NCI-H2107 (cell line): ENCODE data around the gene ZFAND2B.
"Not testable (repeated sequence)": the region's sequence is repeated elsewhere in the genome, so short reads cannot be mapped to it uniquely, and the experiment has no call there.

ENCODE experiments used
- DNase-seq: peaks from one replicate; lab custom pipeline; 2025; lab: John Stamatoyannopoulos, UW

Gene ZFAND2B

GRCh38 chr2:219175928-219176817 is 30.4 kb upstream of the ZFAND2B start:
- no peak for DNase-seq

GRCh38 chr2:219176818-219177551 is 29.6 kb upstream of the ZFAND2B start, which contains the start of gene CNPPD1:
CNPPD1 (minus strand) TSS chr2:219176925; CDS start chr2:219176828, 97 bp downstream.
- DNase-seq = peak; percentile 65

DNA sequence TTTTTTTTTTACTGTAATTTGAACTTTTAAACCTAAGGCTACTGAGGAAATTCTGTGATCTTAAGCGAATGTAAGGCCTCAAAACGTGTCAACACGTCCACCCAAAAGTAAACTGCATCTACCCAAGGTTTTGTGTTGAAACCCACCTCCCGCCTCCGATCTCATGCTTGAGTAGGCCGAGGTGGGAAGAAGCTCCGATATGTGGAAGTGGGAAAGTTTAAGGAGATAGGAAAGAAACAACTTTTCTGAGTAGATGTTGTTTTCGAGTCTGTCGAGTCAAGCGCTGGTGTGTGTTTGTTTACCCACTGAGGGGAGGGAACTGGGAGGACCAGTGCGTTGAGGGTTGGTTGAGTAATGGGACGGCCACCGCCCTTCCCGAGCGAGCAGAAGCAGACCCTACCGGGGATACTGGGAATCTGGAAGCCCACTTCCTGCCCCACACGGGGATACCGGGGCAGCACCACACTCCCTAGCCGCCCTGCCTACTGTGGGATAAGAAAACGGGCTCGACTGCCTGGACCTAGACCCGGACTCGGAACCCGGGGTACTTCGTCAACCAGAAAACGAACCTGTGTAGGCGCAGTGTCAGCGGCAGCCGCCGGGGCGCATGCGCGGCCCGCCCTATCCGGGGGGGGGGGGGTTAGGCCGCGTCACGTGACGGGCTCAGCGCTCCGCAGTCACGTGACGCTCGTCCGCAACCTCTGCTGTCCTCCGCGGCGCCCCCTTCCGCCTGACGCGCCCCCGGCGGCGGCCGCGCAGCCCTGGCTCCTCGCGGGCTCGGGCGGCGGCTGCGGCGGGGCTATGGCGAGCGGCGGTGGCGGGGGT is 28.8 kb upstream of the ZFAND2B start, which contains the start of gene RETREG2:
Gene RETREG2 (plus strand): TSS at position 724 of the 825 bp plus-strand sequence. CDS start 78 bp downstream, at position 802.
- DNase-seq = no peak

GRCh38 chr2:219178377-219179175 is 28.0 kb upstream of the ZFAND2B start:
- no peak for DNase-seq

DNA sequence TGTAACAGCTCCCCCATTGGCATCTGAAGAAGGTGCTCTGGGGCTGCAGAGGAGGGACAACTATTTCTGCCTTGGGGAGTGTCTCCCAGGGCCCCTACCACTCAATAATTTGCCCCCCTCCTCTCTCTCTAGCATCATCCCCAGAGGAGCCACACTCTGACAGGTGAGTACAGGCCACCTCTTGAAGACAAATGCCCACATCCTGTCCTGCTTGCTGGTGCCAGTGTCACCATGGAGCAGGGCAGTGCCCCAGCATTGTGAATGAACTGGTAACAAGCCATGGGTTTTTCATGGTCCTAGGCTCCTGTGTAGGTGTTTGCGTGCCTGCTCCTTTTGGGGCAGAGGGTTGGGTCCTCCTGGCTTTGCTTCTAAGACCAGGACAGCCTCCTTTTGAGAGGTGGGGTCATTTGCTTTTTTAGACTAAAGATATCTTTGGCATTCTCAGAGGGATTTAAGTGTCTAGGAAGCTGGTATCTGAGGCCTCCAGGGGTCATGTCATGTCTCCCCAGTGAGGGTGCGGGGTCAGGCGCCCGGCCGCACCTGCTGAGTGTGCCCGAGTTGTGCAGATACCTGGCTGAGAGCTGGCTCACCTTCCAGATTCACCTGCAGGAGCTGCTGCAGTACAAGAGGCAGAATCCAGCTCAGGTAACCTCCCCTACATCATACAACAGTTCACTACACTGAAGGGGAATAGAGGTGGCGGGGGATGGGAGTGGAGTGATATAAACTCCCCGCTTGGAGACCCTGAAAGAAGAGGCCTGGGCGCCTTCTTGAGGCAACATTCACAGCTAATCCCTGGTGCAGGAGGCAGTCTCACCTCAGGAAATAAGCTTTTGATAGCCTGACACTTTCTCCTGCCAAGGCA is 26.7 kb upstream of the ZFAND2B start:
- DNase-seq = no peak

DNA sequence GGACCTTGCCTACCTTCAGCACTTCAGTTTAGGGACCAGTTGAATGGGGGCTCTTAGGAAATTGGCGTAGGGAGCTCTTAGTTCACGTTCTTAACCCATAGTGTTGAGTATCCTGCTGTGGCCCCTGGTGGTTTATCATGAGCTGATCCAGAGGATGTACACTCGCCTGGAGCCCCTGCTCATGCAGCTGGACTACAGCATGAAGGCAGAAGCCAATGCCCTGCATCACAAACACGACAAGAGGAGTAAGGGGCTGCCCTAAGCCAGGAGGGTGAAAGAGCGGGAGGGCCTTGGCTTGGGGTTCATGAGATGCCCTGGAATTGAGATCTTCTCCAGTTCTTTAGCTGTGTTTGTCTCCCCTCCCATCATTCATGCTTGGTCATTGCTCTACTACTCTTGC is 25.6 kb upstream of the ZFAND2B start:
- no peak for DNase-seq

DNA sequence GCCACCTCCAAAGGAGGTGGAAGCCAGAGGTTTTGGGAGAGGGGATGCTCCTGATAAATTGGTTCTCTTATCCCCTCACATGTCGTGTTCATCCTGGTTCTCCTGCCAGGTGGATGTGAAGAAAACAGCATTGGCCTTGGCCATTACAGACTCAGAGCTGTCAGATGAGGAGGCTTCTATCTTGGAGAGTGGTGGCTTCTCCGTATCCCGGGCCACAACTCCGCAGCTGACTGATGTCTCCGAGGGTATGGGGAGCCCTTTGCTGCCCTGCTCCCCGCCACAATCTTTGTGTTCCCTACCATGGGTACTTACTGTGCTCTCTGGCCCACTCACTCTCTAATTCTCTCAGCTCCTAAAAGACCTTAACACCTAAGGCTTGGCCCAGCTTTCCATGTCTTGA is 25.1 kb upstream of the ZFAND2B start:
- DNase-seq = no peak

DNA sequence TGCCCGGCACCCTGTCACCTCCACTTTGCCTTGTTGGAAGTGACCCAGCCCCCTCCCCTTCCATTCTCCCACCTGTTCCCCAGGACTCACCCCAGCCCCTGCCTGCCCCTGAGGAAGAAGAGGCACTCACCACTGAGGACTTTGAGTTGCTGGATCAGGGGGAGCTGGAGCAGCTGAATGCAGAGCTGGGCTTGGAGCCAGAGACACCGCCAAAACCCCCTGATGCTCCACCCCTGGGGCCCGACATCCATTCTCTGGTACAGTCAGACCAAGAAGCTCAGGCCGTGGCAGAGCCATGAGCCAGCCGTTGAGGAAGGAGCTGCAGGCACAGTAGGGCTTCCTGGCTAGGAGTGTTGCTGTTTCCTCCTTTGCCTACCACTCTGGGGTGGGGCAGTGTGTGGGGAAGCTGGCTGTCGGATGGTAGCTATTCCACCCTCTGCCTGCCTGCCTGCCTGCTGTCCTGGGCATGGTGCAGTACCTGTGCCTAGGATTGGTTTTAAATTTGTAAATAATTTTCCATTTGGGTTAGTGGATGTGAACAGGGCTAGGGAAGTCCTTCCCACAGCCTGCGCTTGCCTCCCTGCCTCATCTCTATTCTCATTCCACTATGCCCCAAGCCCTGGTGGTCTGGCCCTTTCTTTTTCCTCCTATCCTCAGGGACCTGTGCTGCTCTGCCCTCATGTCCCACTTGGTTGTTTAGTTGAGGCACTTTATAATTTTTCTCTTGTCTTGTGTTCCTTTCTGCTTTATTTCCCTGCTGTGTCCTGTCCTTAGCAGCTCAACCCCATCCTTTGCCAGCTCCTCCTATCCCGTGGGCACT is 24.0 kb upstream of the ZFAND2B start:
- no peak for DNase-seq

DNA sequence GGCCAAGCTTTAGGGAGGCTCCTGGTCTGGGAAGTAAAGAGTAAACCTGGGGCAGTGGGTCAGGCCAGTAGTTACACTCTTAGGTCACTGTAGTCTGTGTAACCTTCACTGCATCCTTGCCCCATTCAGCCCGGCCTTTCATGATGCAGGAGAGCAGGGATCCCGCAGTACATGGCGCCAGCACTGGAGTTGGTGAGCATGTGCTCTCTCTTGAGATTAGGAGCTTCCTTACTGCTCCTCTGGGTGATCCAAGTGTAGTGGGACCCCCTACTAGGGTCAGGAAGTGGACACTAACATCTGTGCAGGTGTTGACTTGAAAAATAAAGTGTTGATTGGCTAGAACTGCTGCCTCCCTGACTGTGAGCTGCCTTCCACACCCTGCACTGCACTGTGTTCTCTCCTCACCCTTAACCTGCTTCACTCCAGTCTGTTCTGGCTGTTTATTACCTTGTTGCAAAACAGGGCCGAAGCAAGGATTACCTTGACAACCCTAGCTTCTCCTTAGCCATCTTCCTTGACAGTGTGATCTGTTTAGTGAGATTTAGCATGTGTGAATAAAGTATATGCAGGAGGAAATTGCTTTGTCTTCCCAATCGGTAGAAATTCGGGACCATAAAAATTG is 23.3 kb upstream of the ZFAND2B start:
- DNase-seq = no peak

GRCh38 chr2:219184121-219184520 is 22.5 kb upstream of the ZFAND2B start:
- DNase-seq = no peak

DNA sequence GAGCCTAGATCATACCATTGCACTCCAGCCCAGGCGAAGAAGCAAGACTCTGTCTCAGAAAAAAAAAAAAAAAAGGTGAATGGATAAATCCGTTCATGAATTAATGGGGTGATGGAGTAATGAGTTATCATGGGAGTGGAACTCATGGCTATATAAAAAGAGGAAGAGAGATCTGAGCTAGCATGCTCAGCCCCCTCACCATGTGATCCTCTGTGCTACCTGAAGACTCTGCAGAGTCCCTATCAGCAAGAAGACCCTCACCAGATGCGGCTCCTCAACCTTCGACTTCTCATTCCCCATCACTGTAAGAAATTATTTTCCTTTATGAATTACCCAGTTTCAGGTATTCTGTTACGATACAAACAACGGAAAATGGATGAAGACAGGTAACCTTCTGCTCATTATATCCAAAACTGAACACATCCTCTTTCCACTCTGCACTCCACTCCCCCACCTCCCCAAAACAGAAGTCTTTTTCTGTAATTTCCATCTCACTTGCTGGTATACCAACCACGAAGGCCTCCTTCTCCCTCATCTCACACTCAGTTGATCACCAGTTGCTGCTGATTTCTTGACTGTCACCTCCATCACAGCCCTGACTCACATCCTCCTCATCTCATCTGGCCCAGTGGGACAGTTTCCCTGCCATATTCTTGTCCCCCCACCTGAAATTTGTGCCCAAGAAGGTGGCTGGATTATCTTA is 19.7 kb upstream of the ZFAND2B start:
- no peak for DNase-seq

DNA sequence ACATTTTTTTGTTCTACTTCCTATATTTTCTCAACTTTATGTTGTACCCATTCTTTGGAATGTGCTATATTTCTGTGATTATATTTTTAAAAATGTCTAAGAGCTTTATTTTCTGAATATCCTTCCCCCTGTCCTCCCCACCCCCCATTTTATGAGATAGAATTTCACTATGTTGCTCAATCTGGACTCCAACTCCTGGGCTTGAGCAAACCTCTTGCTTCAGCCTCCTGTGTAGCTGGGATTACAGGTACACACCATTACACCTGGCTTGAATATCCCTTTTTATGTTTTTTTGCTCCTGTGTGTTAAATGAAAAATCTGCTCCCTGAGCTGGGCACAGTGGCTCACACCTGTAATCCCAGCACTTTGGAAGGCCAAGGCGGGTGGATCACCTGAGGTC is 9.2 kb upstream of the ZFAND2B start:
- no peak for DNase-seq

DNA sequence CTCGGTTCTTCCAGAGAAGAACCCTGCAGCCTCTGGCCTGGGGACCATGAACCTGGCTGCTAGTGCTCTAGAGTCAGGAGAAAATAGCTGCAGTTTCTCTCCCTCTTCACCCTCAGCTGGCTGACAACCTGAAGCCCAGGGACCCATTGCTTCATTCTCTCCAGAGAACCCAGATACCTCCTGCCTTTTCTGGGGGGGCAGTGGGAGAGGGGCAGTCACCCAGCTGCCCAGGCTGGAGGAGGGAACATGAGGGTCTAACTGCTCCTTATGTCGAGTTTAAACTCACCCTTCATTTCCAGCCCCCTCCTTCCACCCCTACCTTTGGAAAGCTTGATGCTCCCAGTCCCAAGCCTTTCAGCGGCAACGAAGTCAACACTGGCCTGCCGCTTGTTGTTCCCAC is 7.6 kb upstream of the ZFAND2B start:
- no peak for DNase-seq

- DNase-seq = no peak
Observed at GRCh38 chr2:219199470-219200211, 6.9 kb upstream of the ZFAND2B start.

DNA sequence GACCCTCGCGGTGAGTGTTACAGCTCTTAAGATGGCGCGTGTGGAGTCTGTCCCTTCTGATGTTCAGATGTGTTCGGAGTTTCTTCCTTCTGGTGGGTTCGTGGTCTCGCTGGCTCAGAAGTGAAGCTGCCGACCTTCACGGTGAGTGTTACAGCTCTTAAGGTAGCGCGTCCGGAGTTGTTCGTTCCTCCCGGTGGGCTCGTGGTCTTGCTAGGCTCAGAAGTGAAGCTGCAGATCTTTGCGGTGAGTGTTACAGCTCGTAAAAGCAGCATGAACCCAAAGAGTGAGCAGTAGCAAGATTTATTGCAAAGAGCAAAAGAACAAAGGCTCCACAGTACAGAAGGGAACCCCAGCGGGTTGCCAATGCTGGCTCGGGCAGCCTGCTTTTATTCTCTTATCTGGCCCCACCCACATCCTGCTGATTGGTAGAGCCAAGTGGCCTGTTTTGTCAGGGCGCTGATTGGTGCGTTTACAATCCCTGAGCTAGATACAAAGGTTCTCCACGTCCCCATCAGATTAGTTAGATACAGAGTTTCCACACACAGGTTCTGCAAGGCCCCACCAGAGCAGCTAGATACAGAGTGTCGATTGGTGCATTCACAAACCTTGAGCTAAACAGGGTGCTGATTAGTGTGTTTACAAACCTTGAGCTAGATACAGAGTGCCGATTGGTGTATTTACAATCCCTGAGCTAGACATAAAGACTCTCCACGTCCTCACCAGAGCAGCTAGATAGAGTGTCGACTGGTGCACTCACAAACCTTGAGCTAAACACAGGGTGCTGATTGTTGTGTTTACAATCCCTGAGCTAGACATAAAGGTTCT is 5.9 kb upstream of the ZFAND2B start:
- not testable (repeated sequence) for DNase-seq

- not testable (repeated sequence) for DNase-seq
Observed at GRCh38 chr2:219201331-219201730, 5.3 kb upstream of the ZFAND2B start.
